Chondrocyte (in vitro differentiated cells): ENCODE data around the gene TGFBR3. TPM values are rescaled to one million over a fixed set of nuclear protein-coding genes. Genes with fewer than 3 reads are reported as not detected.

Experiments
- DNase-seq: peaks from one replicate; pipeline ENCODE4 v3.0.0; 2021; ENCODE audit warnings: mixed read lengths, low spot score
- H3K27ac Mint-ChIP-seq: one replicate; pipeline ENCODE4 v1.8.0; 2021; ENCODE audit warnings: mild to moderate bottlenecking, moderate library complexity, mixed read lengths; ENCODE audit not compliant: unreplicated experiment
- H3K27me3 Mint-ChIP-seq: 2 replicates; pipeline ENCODE4 v1.8.0; 2021; ENCODE audit warnings: low read depth, mixed read lengths
- H3K36me3 Mint-ChIP-seq: 2 replicates; pipeline ENCODE4 v1.8.0; 2021; ENCODE audit warnings: low read depth, mixed read lengths
- H3K4me1 Mint-ChIP-seq: 2 replicates; pipeline ENCODE4 v1.8.0; 2021; ENCODE audit warnings: low read depth, mild to moderate bottlenecking, mixed read lengths
- H3K4me3 Mint-ChIP-seq: one replicate; pipeline ENCODE4 v1.8.0; 2021; ENCODE audit warnings: mild to moderate bottlenecking, moderate library complexity, mixed read lengths; ENCODE audit not compliant: unreplicated experiment
- H3K9me3 Mint-ChIP-seq: 2 replicates; pipeline ENCODE4 v1.8.0; 2021; ENCODE audit warnings: low read depth, mixed read lengths
- CTCF ChIP-seq: fragments of 200-600 bp; sonication (generic); IDR thresholded peaks from 2 replicates; pipeline ENCODE4 v1.5.0; 2021; ENCODE audit warnings: antibody characterized with exemption, mild to moderate bottlenecking, moderate library complexity
- total RNA-seq: library from RNA; stranded (reverse); gene quantifications from 3 replicates; pipeline ENCODE4 v1.2.1, GENCODE V29; 2021

TGFBR3 gene
- total RNA-seq, 1 donor from 2014 or later, result 1.4 TPM

DNA sequence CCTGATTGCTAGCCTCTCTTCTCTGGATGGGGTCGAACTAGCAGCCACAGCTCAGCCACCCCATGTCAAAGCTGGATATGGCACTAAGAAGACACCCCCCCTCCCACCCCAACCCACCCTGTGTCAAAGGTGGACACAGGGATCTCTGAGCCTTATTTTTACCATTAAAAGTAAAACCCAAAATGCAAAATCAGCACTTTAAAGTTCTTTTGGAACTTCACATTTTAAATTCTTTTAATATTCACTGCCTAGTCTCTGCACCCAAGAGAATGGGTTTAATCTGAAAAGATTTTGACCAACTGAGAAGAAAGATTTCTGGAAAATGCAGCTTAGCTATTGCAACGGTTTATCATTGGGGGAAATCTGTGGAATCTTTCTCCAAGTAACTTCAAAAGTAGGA lies 167.6 kb downstream of the TGFBR3 start:
- no peak overlapping the region for H3K4me3 Mint-ChIP-seq
- H3K27ac Mint-ChIP-seq, result no peak overlapping the region
- no peak for DNase-seq
- H3K27me3 Mint-ChIP-seq, result no peaks in the 10 kb centered on the region
- peaks cover 3% of the 10 kb centered on the region for H3K36me3 Mint-ChIP-seq
- H3K9me3 Mint-ChIP-seq, result no peaks in the 10 kb centered on the region
- H3K4me1 Mint-ChIP-seq, result peaks cover 1% of the 10 kb centered on the region
- TF ChIP-seq CTCF, result no peak

DNA sequence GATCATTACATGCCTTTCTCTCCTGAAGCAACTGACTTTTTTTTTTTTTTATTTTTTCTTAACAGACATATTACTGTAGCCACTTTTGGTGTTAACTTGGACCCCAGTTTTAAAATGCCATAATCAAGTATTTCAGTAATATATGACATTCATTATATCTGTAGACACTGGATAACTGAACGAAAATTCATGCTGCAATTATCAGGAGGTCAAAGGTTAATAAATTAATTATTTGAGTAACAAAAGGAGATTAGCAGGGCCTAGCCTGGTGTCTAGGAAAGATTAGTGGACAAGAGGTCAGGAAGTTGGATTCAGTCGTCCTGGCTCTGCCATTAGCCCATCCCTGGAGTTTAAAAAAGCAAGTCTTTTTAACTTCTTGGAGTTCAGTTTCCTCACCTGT lies 168.1 kb downstream of the TGFBR3 start:
- Mint-ChIP-seq H3K27me3 (no peaks in the 10 kb centered on the region), H3K9me3 (no peaks in the 10 kb centered on the region), H3K36me3 (peaks cover 3% of the 10 kb centered on the region), H3K4me3 (no peak overlapping the region), H3K4me1 (peaks cover 5% of the 10 kb centered on the region), H3K27ac (no peak overlapping the region)
- no peak for TF ChIP-seq CTCF
- no peak for DNase-seq

DNA sequence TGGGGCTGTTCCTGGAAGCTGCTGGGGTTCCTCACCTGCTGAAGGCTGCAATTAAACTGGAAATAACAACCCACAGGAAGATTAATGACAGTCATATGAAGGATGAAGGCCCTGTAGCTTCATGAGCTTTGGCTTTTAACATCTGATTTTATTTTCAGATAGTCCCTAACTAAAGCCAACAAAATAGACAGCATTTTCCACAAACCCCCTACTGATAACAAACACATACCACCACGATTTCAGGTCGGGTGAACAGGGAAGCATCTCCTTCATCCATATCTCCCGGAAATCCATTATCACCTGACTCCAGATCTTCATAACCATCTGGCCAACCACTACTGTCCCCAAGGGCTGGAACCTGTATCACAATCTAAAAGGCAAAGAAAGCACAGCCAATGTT lies 169.6 kb downstream of the TGFBR3 start:
- Mint-ChIP-seq H3K27me3 (no peaks in the 10 kb centered on the region), H3K9me3 (no peaks in the 10 kb centered on the region), H3K36me3 (no peaks in the 10 kb centered on the region), H3K4me1 (peaks cover 5% of the 10 kb centered on the region), H3K27ac (no peak overlapping the region), H3K4me3 (no peak overlapping the region)
- DNase-seq, result no peak
- no peak for TF ChIP-seq CTCF

DNA sequence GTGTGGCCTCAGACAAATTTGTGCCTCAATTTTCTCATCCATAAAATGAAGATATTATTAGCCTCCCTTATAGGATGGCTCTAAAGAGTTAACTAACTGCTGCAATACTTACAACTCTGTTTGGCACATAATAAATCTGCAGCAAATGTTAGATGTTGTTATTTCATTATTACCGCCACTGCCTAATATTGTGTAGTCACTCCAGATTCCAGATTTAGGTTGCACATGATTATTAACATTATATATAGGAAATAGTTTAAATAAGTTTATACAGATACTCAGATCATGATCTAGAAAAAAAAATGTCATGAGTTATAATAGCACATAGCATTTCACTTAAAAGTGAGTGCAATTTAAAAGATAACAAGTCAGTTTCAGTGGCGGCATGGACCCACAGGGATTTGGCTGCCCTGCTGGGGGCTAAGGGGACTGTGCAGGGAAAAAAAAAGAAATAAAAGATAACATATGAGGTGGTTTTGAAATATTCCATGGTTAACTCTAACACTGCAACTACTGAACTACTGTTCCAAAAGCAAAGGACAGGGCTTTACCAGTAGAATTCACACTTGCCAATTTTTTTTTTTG lies 170.4 kb downstream of the TGFBR3 start:
- no peak for TF ChIP-seq CTCF
- Mint-ChIP-seq H3K27ac (no peak overlapping the region), H3K4me1 (peaks cover 5% of the 10 kb centered on the region), H3K36me3 (no peaks in the 10 kb centered on the region), H3K27me3 (no peaks in the 10 kb centered on the region), H3K9me3 (no peaks in the 10 kb centered on the region), H3K4me3 (no peak overlapping the region)
- no peak for DNase-seq

DNA sequence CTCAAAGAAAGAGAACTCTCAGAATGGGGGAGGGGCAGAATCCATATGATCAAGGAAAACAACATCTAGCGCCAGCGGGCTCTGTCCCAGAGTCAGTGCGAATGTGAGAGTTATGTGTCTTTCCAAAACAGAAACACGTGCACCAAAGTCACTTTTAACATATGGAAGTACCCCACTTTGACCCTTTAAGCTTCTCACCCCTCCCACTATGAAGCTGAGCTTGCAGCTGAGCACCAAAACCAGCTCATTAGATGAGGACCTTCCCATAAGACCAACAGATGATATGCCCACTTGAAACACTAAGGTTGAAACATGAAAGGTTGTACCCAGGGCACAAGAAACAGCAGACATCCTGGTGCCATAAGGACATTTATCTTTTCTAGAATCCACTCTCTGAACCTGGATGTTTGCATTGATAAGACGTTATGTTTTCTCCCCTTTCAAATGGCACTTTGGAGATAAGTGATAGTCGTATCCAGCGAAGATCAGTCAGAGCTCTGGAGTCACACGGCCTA lies 171.0 kb downstream of the TGFBR3 start:
- TF ChIP-seq CTCF, result no peak
- H3K9me3 Mint-ChIP-seq, result no peaks in the 10 kb centered on the region
- no peak for DNase-seq
- peaks cover 5% of the 10 kb centered on the region for H3K4me1 Mint-ChIP-seq
- H3K36me3 Mint-ChIP-seq, result no peaks in the 10 kb centered on the region
- H3K27me3 Mint-ChIP-seq, result no peaks in the 10 kb centered on the region
- H3K27ac Mint-ChIP-seq, result no peak overlapping the region
- H3K4me3 Mint-ChIP-seq, result no peak overlapping the region
